ENCODE measurements around the gene WDR64. TPM values are rescaled to one million over a fixed set of nuclear protein-coding genes. Genes with fewer than 3 reads are reported as not detected.

Gene WDR64
- total and polyA plus RNA-seq, 2 of the 4 experiments (the other 2 are of a cell fraction): not detected

DNA sequence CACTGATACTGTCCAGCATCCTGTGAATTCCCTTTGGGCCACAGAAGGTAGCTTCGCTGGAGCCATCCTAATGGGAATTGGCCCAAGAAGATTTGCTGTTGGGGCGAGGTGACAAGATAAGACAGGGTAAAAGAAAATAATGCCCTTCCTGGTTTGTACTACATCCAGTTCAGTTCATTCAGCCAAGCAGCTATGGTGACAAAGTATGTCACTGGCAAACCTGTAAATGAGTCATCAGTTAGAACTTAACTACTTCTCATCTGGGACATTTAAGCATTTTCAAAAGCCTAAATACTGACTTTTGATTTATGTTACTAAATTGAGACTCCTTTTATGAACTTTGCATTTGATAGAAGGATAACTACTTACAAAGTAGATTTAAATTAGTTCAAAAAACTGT lies 54.2 kb downstream of the WDR64 start:
- no peak overlapping the region for H2AFZ ChIP-seq (replicated peaks; ENCODE audit: low read length, poor library complexity)
- ChIA-PET POLR2A (ENCODE audit: unreplicated experiment) (interaction anchor here (0.5 kb wide), 1 partner anchor 171 kb away, joined by 3 read pairs; no protein-coding TSS in a partner anchor), CTCF (no interaction called here)
- intact Hi-C loops (cut with micrococcal nuclease) (no loop called here), in situ Hi-C loops (cut with MboI; ENCODE audit: low sequenced_read_pairs) (no loop called here), dilution Hi-C loops (cut with HindIII; ENCODE audit: low sequenced_read_pairs, unreplicated experiment) (no loop called here)
- H2BK5ac ChIP-seq (ENCODE audit: low read depth, low read length, poor library complexity, severe bottlenecking): no peak overlapping the region
- H3K56ac ChIP-seq (ENCODE audit: extremely low read depth, insufficient read depth, low read length): no peak overlapping the region
- H4K20me1 ChIP-seq (ENCODE audit: insufficient read depth, low read length): no peaks in the 10 kb centered on the region
- H3K36me3 ChIP-seq (ENCODE audit: control insufficient read depth, insufficient read depth, low read length): no peaks in the 10 kb centered on the region
- H3K4ac ChIP-seq (ENCODE audit: low read depth, low read length): no peak overlapping the region
- no peak overlapping the region for H4K5ac ChIP-seq (ENCODE audit: low read depth, low read length)
- H3K27me3 ChIP-seq (ENCODE audit: control insufficient read depth, insufficient read depth, low read length): 0 out of 2 replicates have a peak, but pooled peaks cover 2% of the 10 kb centered on the region
- no TSS peak for BruUV-seq (replicated peaks)
- no peaks in the 10 kb centered on the region for H3K79me1 ChIP-seq (ENCODE audit: low read depth in 1 of 2, low read length in 2 of 2)
- H3K14ac ChIP-seq (replicated peaks; ENCODE audit: low read depth, low read length): no peak overlapping the region
- no peak overlapping the region for H3K27ac ChIP-seq (ENCODE audit: insufficient read depth, low read length)
- no peak overlapping the region for H3K23ac ChIP-seq (ENCODE audit: low read depth, low read length)
- no peak overlapping the region for H2BK15ac ChIP-seq (ENCODE audit: low read depth, low read length)
- ATAC-seq (ENCODE audit: low read depth): no peak
- H3K9me3 ChIP-seq (ENCODE audit: control insufficient read depth, insufficient read depth, low read length): no peaks in the 10 kb centered on the region
- no peak overlapping the region for H4K8ac ChIP-seq (ENCODE audit: low read depth in 2 of 2, low read length in 2 of 2)
- H3K4me3 ChIP-seq (ENCODE audit: insufficient read depth, low read depth, low read length): no peak overlapping the region
- TF ChIP-seq, protein P1, sequence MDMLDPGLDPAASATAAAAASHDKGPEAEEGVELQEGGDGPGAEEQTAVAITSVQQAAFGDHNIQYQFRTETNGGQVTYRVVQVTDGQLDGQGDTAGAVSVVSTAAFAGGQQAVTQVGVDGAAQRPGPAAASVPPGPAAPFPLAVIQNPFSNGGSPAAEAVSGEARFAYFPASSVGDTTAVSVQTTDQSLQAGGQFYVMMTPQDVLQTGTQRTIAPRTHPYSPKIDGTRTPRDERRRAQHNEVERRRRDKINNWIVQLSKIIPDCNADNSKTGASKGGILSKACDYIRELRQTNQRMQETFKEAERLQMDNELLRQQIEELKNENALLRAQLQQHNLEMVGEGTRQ (IDR thresholded peaks at IDR 0.05; ENCODE audit: low read depth, low read length): no peak
- TF ChIP-seq BHLHE40 (IDR thresholded peaks at IDR 0.05; ENCODE audit: low read depth, low read length) (no peak), SMC3 (IDR thresholded peaks at IDR 0.05; ENCODE audit: low read depth, low read length) (no peak), CHD1 (IDR thresholded peaks at IDR 0.05; ENCODE audit: low read depth, low read length) (no peak), FOS (IDR thresholded peaks at IDR 0.05; ENCODE audit: low read depth, low read length) (no peak), MXI1 (IDR thresholded peaks at IDR 0.05; ENCODE audit: borderline replicate concordance, low read depth, low read length) (no peak), NFE2L2 (IDR thresholded peaks at IDR 0.05; ENCODE audit: low read depth, low read length) (no peak), RAD21 (IDR thresholded peaks at IDR 0.05; ENCODE audit: low read length) (no peak), MAFK (IDR thresholded peaks at IDR 0.05; ENCODE audit: low read depth, low read length) (no peak), RCOR1 (IDR thresholded peaks at IDR 0.05; ENCODE audit: insufficient replicate concordance, low read length) (no peak), RFX5 (IDR thresholded peaks at IDR 0.05; ENCODE audit: low read depth, low read length) (no peak), CEBPB (IDR thresholded peaks at IDR 0.05; ENCODE audit: low read depth, low read length) (no peak), MAZ (IDR thresholded peaks at IDR 0.05; ENCODE audit: borderline replicate concordance, low read depth, low read length) (no peak), POLR2A (IDR thresholded peaks at IDR 0.05; ENCODE audit: low read depth, low read length) (no peak)
- TF ChIP-seq, protein P2, sequence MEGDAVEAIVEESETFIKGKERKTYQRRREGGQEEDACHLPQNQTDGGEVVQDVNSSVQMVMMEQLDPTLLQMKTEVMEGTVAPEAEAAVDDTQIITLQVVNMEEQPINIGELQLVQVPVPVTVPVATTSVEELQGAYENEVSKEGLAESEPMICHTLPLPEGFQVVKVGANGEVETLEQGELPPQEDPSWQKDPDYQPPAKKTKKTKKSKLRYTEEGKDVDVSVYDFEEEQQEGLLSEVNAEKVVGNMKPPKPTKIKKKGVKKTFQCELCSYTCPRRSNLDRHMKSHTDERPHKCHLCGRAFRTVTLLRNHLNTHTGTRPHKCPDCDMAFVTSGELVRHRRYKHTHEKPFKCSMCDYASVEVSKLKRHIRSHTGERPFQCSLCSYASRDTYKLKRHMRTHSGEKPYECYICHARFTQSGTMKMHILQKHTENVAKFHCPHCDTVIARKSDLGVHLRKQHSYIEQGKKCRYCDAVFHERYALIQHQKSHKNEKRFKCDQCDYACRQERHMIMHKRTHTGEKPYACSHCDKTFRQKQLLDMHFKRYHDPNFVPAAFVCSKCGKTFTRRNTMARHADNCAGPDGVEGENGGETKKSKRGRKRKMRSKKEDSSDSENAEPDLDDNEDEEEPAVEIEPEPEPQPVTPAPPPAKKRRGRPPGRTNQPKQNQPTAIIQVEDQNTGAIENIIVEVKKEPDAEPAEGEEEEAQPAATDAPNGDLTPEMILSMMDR (conservative IDR thresholded peaks at IDR 0.05; ENCODE audit: low read depth, low read length): no peak
- TF ChIP-seq, protein P3, sequence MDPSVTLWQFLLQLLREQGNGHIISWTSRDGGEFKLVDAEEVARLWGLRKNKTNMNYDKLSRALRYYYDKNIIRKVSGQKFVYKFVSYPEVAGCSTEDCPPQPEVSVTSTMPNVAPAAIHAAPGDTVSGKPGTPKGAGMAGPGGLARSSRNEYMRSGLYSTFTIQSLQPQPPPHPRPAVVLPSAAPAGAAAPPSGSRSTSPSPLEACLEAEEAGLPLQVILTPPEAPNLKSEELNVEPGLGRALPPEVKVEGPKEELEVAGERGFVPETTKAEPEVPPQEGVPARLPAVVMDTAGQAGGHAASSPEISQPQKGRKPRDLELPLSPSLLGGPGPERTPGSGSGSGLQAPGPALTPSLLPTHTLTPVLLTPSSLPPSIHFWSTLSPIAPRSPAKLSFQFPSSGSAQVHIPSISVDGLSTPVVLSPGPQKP (IDR thresholded peaks at IDR 0.05; ENCODE audit: borderline replicate concordance, low read depth, low read length): no peak
- H2AK5ac ChIP-seq (ENCODE audit: low read depth, low read length): no peak overlapping the region
- DNase-seq: no peak
- 33% methylated on average over 2 of the region's 2 CpGs; no CpG with 5 or more reads in 1 of the 2 experiments for WGBS, 2 experiments (ENCODE audit: extremely low coverage in 2 of 2, insufficient read length in 1 of 2)
- no peak overlapping the region for H3K4me2 ChIP-seq (ENCODE audit: low read depth, low read length)
- H2BK120ac ChIP-seq (ENCODE audit: low read depth, low read length): no peak overlapping the region
- H4K91ac ChIP-seq (ENCODE audit: insufficient read depth, low read depth, low read length): no peak overlapping the region
- H3K9me1 ChIP-seq (ENCODE audit: insufficient read depth, low read length): no peaks in the 10 kb centered on the region
- H3K4me1 ChIP-seq (ENCODE audit: control insufficient read depth, insufficient read depth, low read length): no peaks in the 10 kb centered on the region
- H2AK9ac ChIP-seq (replicated peaks; ENCODE audit: low read depth, low read length, poor library complexity): no peak overlapping the region
- no peak overlapping the region for H3K9ac ChIP-seq (ENCODE audit: low read depth, low read length)
- H2BK20ac ChIP-seq (ENCODE audit: low read depth, low read length): no peak overlapping the region
- no peak overlapping the region for H3K18ac ChIP-seq (ENCODE audit: low read depth, low read length)
